RCC 7860 (cell line): ENCODE data around the gene CYFIP2.
"Not testable (repeated sequence)": the region's sequence is repeated elsewhere in the genome, so short reads cannot be mapped to it uniquely, and the experiment has no call there.

Experiments
- DNase-seq: peaks from one replicate; pipeline ENCODE4 v3.0.0-alpha.2; 2015; ENCODE audit warnings: low spot score
- FAIRE-seq: peaks from 2 replicates; lab custom pipeline; 2012; peaks lifted over from hg19 to GRCh38; lab: Jason Lieb, UNC

Gene CYFIP2

GRCh38 chr5:157265714-157266285, at the start of gene CYFIP2:
Gene CYFIP2, plus strand, starts transcription at chr5:157266123. Its CDS starts 19,239 bp downstream, at chr5:157285362.
- FAIRE-seq (no peak), DNase-seq (no peak)

- no peak for DNase-seq
- no peak for FAIRE-seq
These were observed 49.4 kb upstream of the CYFIP2 start for GRCh38 chr5:157216391-157217142.

GRCh38 chr5:157217289-157218024, 48.5 kb upstream of the CYFIP2 start:
- DNase-seq (no peak), FAIRE-seq (no peak)

GRCh38 chr5:157219491-157220271, 46.2 kb upstream of the CYFIP2 start:
- DNase-seq, result no peak

GRCh38 chr5:157221959-157222358, 44.0 kb upstream of the CYFIP2 start:
- no peak for FAIRE-seq
- DNase-seq, result no peak

More at GRCh38 chr5:157219491-157220271, 46.2 kb upstream of the CYFIP2 start:
- FAIRE-seq, result no peak

GRCh38 chr5:157222506-157223230, 43.3 kb upstream of the CYFIP2 start:
- DNase-seq, result peak; percentile 70
- FAIRE-seq, result peak; percentile 52

- FAIRE-seq (no peak), DNase-seq (no peak)
These were observed 40.2 kb upstream of the CYFIP2 start for GRCh38 chr5:157225469-157226422.

- FAIRE-seq, result no peak
These were observed 35.3 kb upstream of the CYFIP2 start for GRCh38 chr5:157230610-157231009.

GRCh38 chr5:157232706-157233105, 33.2 kb upstream of the CYFIP2 start:
- FAIRE-seq, result no peak

More at GRCh38 chr5:157230610-157231009, 35.3 kb upstream of the CYFIP2 start:
- DNase-seq, result no peak

GRCh38 chr5:157233515-157233914, 32.4 kb upstream of the CYFIP2 start:
- FAIRE-seq (no peak), DNase-seq (no peak)

More at GRCh38 chr5:157232706-157233105, 33.2 kb upstream of the CYFIP2 start:
- no peak for DNase-seq

GRCh38 chr5:157236423-157236822, 29.5 kb upstream of the CYFIP2 start:
- no peak for FAIRE-seq

GRCh38 chr5:157241483-157241882, 24.4 kb upstream of the CYFIP2 start:
- DNase-seq, result no peak
- FAIRE-seq, result no peak

More at GRCh38 chr5:157236423-157236822, 29.5 kb upstream of the CYFIP2 start:
- no peak for DNase-seq

- not testable (repeated sequence) for FAIRE-seq, DNase-seq
These were observed 21.2 kb upstream of the CYFIP2 start for GRCh38 chr5:157244704-157245103.

- DNase-seq (peak; percentile 9), FAIRE-seq (no peak)
These were observed 20.4 kb upstream of the CYFIP2 start for GRCh38 chr5:157245476-157245875.

- FAIRE-seq (no peak), DNase-seq (no peak)
These were observed 20.0 kb upstream of the CYFIP2 start for GRCh38 chr5:157245886-157246285.

- FAIRE-seq (no peak), DNase-seq (no peak)
These were observed 18.7 kb upstream of the CYFIP2 start for GRCh38 chr5:157247267-157247666.

GRCh38 chr5:157248821-157249470, 17.0 kb upstream of the CYFIP2 start:
- FAIRE-seq (no peak), DNase-seq (no peak)

- DNase-seq (peak; percentile 9), FAIRE-seq (no peak)
These were observed 13.0 kb upstream of the CYFIP2 start for GRCh38 chr5:157252711-157253465.
